Stomach smooth muscle (tissue), 2 donors: ENCODE data around the gene CDK4.
A peak's percentile ranks its signal among the peaks of the same experiment; 100 is the strongest.

Experiments
- H3K27ac ChIP-seq: one replicate; pipeline ENCODE4 v1.7.0; 2013; ENCODE audit warnings: mild to moderate bottlenecking, low read length, inconsistent platforms
- H3K27me3 ChIP-seq, 2 donors: one replicate each; pipeline ENCODE4 v1.7.0; 2013; ENCODE audit warnings: low read length in 2 of 2; ENCODE audit not compliant: insufficient read depth in 2 of 2, control insufficient read depth in 1 of 2
- H3K36me3 ChIP-seq, 2 donors: one replicate each; pipeline ENCODE4 v1.7.0; 2013; ENCODE audit warnings: low read length in 2 of 2; ENCODE audit not compliant: control insufficient read depth in 2 of 2, insufficient read depth in 2 of 2
- H3K4me1 ChIP-seq: one replicate; pipeline ENCODE4 v1.7.0; 2013; ENCODE audit warnings: low read length; ENCODE audit not compliant: control insufficient read depth, insufficient read depth
- H3K4me3 ChIP-seq, 2 donors: one replicate each; pipeline ENCODE4 v1.7.0; 2013; ENCODE audit warnings: low read length in 2 of 2
- H3K9ac ChIP-seq, 2 donors: one replicate each; pipeline ENCODE4 v1.7.0; 2013; ENCODE audit warnings: low read length in 2 of 2, mild to moderate bottlenecking in 1 of 2
- H3K9me3 ChIP-seq, 2 donors: one replicate each; pipeline ENCODE4 v1.7.0; 2013; ENCODE audit warnings: low read length in 2 of 2; ENCODE audit not compliant: control insufficient read depth in 2 of 2
- donor health status: healthy.
- donor health status: Pancreatic carcinoma.

Gene CDK4

GRCh38 chr12:57746025-57746424, 6.1 kb downstream of the CDK4 start:
- peak overlapping the region in 1 of 2 donors; percentile 98 for H3K9ac ChIP-seq
- H3K27me3 ChIP-seq = peaks cover 3 to 8% of the 10 kb centered on the region in 2 donors
- H3K9me3 ChIP-seq = no peaks in the 10 kb centered on the region
- H3K4me3 ChIP-seq = peak overlapping the region; percentile 87 to 98
- H3K27ac ChIP-seq = peak overlapping the region; percentile 98
- peaks cover 15% of the 10 kb centered on the region in 2 donors for H3K36me3 ChIP-seq
- peaks cover 14% of the 10 kb centered on the region for H3K4me1 ChIP-seq

- peaks cover 9% of the 10 kb centered on the region for H3K4me1 ChIP-seq
- H3K9ac ChIP-seq = peak overlapping the region; percentile 98 to 100
- H3K27me3 ChIP-seq = peaks cover 3 to 13% of the 10 kb centered on the region in 2 donors
- H3K36me3 ChIP-seq = peaks cover 9 to 13% of the 10 kb centered on the region in 2 donors
- peak overlapping the region; percentile 98 for H3K27ac ChIP-seq
- H3K4me3 ChIP-seq = peak overlapping the region; percentile 87 to 98
- no peaks in the 10 kb centered on the region for H3K9me3 ChIP-seq
Observed at GRCh38 chr12:57745485-57745881, 6.6 kb downstream of the CDK4 start.

DNA sequence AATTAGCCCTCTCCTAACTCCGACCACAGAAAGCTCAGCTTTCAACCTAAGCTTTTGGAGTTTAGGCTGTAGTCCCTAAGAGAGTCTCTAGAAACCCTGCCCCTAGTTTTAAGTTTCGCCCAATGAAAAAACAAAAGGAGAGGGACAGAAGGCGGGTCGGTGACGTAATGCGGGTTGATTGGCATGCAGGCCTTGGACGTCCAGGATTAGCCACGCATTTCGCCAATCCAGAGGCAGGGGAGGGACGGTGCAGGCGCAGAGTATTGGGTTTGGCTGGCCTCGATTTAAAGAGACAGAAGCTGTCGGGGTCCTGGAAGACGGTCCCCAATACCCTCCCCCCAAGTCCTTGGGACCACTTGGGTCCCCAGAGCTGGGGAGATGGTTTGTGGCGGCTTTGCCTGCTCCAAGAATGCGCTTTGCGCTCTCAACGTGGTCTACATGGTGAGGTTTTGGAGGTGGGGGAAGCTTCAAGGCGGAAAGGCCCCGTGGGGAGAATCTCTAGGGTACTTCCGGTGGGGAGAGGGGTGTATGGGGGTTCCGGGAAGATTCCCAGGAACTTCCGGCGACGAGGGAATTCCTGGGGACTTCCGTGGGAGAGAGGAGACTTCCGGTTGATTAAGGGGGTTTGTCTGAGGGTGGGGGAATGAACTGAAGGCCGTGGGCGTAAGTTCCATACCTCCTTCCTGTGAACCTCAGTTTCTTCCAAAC, 7.2 kb downstream of the CDK4 start, which contains the start of gene TSPAN31:
TSS of gene TSPAN31 (plus strand) at position 263 of the 708 bp plus-strand sequence. CDS start at position 379, 116 bp downstream.
- H3K9me3 ChIP-seq = no peaks in the 10 kb centered on the region

DNA sequence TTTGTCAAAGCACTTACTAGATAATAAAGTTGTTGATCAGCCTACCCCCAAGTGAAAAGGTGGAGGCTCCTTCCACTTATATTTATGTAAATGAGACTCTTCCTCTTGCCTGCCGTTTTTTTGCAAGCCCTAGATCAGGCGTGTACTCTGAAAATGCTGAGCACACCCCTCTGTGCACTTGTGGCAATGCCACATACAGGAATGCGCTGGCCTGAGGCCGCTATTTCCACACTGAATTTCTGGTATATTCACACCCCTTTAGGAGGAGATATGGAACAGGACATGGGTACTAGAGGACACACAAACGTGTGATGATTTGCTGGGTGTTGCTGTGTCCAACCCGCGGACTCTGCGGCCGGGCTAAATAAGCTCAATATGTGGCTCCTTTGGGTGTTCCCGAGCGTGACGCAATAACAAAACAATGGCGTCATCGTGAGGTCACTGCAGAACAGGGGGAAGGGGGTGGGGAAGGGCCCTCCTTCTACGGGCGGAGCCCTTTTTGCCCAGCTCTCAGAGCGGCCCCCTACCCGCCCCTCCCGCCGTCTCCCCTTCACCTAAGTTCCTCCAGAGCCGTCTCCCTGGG, 7.8 kb downstream of the CDK4 start:
- Histone ChIP-seq H3K27me3 (peaks cover 13 to 23% of the 10 kb centered on the region in 2 donors), H3K36me3 (peaks cover 4 to 11% of the 10 kb centered on the region in 2 donors), H3K4me3 (peak overlapping the region; percentile 87 to 98), H3K9ac (peak overlapping the region; percentile 98 to 100), H3K27ac (peak overlapping the region; percentile 98), H3K4me1 (peaks cover 9% of the 10 kb centered on the region), H3K9me3 (no peaks in the 10 kb centered on the region)

More for the DNA sequence above, 7.2 kb downstream of the CDK4 start, which contains the start of gene TSPAN31:
- Histone ChIP-seq H3K9ac (peak within 1 kb of the TSS; percentile 98 to 100), H3K4me3 (peak within 1 kb of the TSS; percentile 87 to 98), H3K36me3 (peaks cover 5 to 11% of the 10 kb centered on the region in 2 donors), H3K4me1 (peaks cover 9% of the 10 kb centered on the region), H3K27me3 (peaks cover 8 to 17% of the 10 kb centered on the region in 2 donors), H3K27ac (peak within 1 kb of the TSS; percentile 98)

GRCh38 chr12:57743769-57744168, 8.3 kb downstream of the CDK4 start:
- H3K4me3 ChIP-seq = peak overlapping the region; percentile 87 to 98

DNA sequence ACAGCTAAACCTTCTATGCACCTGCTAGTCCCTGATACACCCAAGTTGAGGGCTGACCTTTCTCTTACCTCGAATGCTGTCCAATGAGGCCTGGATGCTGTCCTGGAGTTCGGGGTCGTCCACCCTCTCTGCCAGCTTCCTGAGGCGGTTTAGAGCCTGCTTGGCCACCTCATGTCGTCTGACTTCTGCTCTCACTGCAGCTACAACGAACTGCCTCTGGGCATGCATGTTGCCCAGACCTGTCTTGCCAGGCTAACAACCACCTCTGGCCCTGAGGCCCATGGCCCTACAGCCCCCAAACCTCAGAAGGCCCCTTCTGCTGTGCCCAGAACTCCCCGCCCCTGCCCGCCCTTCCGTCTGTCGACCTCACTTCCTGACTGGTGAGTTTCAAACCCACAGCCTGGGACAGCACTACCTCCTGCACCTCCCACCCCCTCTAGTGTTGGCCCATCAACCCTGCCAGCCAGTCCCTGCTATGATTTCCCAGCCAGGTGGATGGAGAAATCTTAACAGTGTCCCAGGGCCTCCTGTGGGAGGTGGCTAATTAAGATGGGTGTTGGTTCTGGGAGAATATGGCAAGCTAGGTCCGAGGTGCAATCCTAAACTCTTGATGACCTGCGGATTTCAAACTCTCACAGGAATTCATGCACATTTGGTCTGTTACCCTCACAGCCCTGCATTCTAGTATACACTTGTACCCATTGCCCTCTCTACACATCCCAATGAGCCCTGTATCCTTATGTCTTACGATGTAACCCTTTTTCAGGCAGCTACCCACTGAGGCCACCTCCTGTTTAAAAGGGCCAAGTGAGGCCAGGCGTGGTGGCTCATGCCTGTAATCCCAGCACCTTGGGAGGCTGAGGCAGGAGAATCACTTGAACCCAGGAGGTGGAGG, 10.0 kb downstream of the CDK4 start:
- Histone ChIP-seq H3K4me1 (peaks cover 22% of the 10 kb centered on the region), H3K4me3 (no peak overlapping the region), H3K9ac (no peak overlapping the region)

More at GRCh38 chr12:57743769-57744168, 8.3 kb downstream of the CDK4 start:
- peaks cover 17 to 28% of the 10 kb centered on the region in 2 donors for H3K27me3 ChIP-seq
- no peak overlapping the region for H3K9ac ChIP-seq
- H3K4me1 ChIP-seq = peaks cover 12% of the 10 kb centered on the region
- H3K9me3 ChIP-seq = no peaks in the 10 kb centered on the region
- peaks cover 3 to 8% of the 10 kb centered on the region in 2 donors for H3K36me3 ChIP-seq
- H3K27ac ChIP-seq = no peak overlapping the region

DNA sequence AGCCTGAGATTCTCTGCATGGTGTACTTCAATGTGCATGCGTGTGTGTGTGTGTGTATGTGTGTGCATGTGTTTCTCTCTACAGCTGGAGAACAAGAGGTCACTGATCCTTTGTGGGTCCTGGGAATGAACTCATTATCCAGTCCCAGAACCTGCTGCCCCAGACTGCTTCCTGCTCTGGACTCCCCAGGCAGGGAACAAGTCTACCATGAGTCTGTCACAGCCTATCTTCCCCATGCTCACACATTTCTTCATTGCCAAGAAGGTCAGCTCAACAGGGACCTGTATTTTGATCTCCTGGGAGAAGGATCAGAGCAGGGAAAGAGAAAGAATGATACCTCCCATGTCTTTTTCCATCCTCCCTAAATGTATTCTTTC, 10.7 kb downstream of the CDK4 start:
- no peaks in the 10 kb centered on the region for H3K36me3 ChIP-seq
- H3K27ac ChIP-seq = no peak overlapping the region
- peaks cover 37 to 39% of the 10 kb centered on the region in 2 donors for H3K27me3 ChIP-seq
- peaks cover 29% of the 10 kb centered on the region for H3K4me1 ChIP-seq
- no peaks in the 10 kb centered on the region for H3K9me3 ChIP-seq
- H3K4me3 ChIP-seq = peak overlapping the region in 1 of 2 donors; percentile 15
- no peak overlapping the region for H3K9ac ChIP-seq

More for the DNA sequence above, 10.0 kb downstream of the CDK4 start:
- Histone ChIP-seq H3K27me3 (peaks cover 30 to 32% of the 10 kb centered on the region in 2 donors), H3K27ac (no peak overlapping the region), H3K9me3 (no peaks in the 10 kb centered on the region), H3K36me3 (no peaks in the 10 kb centered on the region)

GRCh38 chr12:57740656-57741412, 11.3 kb downstream of the CDK4 start:
- Histone ChIP-seq H3K9ac (no peak overlapping the region), H3K27ac (no peak overlapping the region), H3K9me3 (no peaks in the 10 kb centered on the region), H3K27me3 (peaks cover 40 to 45% of the 10 kb centered on the region in 2 donors), H3K4me3 (peak overlapping the region in 1 of 2 donors; percentile 15), H3K4me1 (peaks cover 35% of the 10 kb centered on the region), H3K36me3 (no peaks in the 10 kb centered on the region)

- H3K36me3 ChIP-seq = no peaks in the 10 kb centered on the region
- H3K9me3 ChIP-seq = no peaks in the 10 kb centered on the region
- no peak overlapping the region for H3K9ac ChIP-seq
- H3K4me1 ChIP-seq = peaks cover 33% of the 10 kb centered on the region
- H3K27me3 ChIP-seq = peaks cover 48 to 53% of the 10 kb centered on the region in 2 donors
- no peak overlapping the region for H3K27ac ChIP-seq
- H3K4me3 ChIP-seq = no peak overlapping the region
Observed at GRCh38 chr12:57739914-57740538, 12.1 kb downstream of the CDK4 start.
